CD4-positive, alpha-beta T cell treated with Interleukin-17A for 4 hours (primary cell): Measurements from ENCODE around the gene USP7.
"Not testable (repeated sequence)": the region's sequence is repeated elsewhere in the genome, so short reads cannot be mapped to it uniquely, and the experiment has no call there.

ENCODE experiments used
- DNase-seq: peaks from one replicate; pipeline ENCODE4 v3.0.0-alpha.2; 2020; ENCODE audit warnings: mixed read lengths

Gene USP7

DNA sequence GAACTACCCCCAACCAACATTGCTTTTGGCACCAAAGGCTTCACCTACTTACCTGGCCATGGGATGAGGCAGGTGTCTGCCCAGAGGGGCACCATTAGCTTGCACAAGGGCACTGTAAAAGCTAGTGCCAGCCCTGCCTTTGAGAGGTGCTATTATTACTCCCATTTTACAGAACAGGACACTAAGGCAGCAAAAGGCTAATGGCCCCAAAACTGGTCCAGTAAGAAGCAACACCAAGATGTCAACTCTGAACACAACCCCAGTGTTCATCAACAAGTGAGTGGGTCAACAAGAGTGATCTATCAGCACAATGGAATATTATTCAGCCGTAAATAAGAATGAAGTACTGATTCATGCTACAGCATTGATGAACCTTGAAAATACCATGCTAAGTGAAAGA is 7.7 kb upstream of the USP7 start:
- DNase-seq: no peak

DNA sequence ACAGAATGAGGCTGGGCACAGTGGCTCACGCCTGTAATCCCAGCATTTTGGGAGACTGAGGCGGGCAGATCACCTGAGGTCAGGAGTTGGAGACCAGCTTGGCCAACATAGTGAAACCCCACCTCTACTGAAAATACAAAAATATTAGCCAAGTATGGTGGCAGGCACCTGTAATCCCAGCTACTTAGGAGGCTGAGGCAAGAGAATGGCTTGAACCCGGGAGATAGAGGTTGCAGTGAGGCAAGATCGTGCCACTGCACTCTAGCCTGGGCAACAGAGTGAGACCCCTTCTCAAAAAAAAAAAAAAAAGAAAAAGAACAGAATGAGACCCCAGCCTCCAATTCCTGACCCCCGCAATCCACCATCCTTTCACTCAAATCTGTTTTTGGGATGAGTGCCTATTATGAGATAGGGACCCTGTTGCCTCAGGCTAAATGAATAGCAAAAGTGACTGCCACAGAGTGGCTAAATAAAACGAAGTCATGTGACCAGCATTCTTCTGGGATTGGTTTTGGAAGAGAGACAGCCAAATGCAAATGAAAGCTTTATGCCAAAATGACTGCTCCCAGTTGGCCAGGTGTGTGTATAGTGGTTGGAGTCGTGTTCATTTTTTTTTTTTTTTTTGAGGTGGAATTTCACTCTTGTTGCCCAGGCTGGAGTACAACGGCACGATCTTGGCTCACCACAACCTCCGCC is 5.6 kb upstream of the USP7 start:
- DNase-seq: not testable (repeated sequence)

DNA sequence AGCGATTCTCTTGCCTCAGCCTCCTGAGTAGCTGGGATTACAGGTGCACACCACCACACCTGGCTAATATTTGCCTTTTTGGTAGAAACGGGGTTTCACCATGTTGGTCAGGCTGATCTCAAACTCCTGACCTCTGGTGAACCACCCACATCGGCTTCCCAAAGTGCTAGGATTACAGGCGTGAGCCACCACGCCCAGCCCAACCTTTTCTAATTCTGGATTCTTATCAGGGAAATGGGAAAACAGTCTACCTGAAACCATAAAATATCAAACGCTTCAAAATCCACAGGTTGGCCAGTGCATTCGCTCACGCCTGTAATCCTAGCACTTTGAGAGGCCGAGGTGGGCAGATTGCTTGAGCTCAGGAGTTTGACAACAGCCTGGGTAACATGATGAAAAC is 4.3 kb upstream of the USP7 start:
- DNase-seq: not testable (repeated sequence)

DNA sequence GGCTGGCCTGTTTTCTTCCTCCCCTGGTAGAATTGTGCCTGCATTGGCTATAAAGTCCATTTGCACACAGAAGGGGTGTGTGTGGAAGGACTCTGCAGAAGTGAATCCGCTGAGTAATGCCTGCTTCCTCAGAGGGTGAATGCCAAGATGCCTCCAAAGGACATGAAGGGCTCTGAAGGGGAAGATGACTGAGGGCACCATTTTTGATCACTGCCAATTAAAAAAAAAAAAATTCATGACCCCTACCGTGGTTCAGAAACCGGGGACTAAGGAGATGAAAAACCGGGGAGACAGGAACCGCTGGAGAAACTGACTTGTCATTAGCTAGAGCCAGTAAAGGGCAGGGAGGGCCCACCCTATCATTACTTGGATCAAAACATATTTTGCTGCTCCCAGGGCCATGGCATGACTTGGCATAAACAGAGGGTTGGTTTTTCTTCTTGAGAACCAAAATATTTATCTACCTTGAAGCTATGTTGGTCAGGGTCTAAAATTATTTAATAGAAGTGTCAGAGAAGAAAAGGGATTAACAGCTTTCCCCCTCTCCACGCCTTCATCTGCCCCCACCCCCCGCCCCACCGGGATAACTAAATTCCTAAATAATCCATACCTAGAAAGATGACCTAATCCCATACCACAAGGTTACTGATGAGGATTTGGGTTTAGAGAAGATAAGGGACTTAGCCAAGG is 3.6 kb upstream of the USP7 start:
- no peak for DNase-seq

DNA sequence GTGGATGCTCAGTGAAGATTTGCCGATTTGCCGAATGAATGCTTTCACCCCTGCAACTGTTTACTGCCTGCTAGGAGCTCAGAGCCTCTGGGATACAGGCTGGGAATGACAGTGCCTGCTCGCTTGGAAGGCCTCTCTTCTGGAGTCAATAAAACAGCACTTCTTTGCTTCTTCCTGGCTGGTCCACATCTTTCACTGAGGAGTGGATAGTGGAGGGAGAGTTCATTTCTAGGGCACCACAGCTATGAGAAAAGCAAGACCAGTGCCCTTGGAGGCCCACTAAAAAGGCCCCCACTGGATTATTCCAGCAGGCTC is 3.1 kb upstream of the USP7 start:
- no peak for DNase-seq

DNA sequence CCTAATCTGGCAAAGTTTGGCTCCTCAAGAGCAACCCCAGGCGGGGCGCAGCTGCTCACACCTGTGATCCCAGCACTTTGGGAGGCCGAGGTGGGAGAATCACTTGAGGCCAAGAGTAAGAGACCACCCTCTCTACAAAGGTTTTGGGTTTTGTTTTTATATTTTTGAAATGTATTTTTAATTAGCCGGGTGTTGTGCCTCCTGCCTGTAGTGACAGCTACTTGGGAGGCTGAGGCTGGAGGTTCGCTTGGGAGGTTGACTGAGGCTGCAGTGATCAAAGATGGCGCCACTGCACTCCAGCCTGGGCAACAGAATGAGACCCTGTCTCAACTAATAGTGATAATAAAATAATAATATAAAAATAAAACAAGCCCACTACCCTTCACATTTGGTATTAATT is 756 bp upstream of the USP7 start:
- no peak for DNase-seq

DNA sequence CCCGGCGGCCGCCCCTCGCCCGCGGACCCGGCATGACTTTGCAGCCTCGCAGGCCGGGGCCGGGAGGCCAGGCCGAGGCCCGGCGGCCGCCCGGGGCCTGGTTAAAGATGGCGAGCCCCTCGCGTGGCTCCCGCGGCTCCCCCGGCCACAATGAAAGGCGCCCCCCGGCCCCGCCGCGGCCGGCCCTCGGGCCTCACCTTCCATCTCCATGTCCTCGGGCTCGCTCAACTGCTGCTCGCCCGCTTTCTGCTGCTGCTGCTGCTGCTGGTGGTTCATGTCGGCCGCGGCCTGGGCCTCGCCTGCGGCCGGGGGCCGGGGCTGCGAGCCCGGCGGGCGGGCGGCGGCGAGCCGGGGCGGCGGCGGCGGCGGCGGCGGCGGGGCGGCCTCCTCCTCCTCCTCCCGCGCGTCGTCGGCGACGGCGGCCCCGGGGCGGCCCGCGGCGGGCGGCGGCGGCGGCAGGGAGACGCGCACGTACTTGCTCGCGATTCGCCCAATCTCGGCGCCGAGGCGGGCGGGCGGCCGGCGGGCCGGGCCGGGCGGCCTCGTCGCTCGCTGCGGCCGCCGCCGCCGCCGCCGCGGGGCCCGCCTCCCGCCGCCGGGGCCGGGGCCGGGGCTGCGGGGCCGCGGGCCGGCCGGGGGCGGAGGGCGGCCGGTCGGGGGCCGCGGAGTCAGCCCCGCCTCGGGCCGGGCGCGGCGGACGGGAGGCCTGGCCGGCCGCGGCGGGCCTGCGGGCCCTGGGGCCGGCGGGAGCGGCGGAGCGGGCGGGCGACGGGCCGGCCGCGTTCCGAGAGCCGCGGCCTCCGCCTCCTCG is 491 bp downstream of the USP7 start:
- peak; percentile 38 for DNase-seq

DNA sequence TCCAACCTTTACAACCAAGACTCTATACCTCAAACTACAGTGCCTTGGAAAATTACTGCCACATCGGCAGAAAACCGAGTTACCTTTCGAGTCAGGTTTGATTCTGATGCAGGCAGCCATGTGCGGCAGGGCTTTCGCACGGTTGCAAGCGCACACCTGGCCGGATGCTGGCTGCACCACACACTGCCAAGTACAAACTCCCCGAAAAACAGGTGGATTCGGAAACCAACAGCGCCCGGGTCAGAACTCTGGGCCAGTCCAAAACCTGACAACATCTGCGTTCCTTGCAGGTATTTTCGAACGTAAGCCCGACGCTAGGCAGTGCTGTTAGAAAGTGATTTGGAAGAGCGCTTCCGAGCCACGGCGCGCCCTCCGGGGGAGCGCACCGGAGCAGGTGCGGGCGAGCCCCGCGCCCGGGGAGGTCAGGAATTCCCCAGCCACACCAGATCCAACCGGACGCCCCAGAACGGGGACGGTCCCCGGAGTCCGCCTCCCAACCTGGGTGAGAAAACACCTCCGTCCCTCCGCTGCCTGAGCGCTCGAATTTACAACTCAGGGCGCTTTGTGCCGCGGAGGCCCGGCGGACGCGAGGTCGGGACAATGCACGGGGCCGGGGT is 1.2 kb downstream of the USP7 start:
- peak; percentile 66 for DNase-seq

DNA sequence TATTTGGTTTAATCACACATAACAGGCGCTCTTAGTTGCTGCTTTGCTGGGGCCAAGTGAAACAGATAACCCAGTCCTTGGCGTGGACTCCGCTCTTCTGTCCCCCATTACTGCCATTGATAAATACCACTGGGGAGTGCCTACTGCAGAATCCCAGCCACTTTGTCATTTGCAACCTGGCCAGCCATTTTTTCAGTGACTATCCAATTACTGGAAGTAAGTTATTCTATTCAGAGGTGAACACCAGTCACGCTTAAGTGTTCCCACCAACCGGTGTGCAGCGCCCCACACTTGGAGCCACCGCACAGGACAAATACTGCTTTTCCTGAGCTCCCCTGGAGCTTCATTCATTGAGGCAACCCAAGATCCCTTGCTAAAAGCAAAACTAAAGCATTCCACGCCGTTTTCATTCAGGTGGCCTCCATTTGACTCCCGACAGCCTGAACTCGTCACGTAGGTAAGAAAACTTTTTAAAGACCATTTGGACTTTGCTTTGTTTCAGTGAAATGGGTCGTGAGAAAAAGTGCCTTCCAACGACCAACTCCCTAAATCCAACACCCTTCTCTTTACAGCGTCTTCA is 1.8 kb downstream of the USP7 start:
- DNase-seq: no peak

DNA sequence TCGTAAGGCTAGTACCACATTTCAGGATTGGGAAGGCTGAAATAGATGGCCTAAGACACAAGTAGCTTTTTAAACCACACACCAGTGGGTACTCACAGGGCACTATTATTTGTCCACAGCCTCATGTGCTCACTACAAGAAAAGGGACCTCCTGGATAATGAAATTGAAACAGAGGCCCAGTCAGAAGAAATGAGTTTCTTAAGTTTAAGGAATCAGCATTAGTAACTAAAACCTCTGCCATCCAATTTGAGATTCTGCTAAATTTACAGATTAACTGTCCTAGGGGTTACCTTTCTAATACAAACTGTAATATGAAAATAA is 3.0 kb downstream of the USP7 start:
- DNase-seq: no peak

DNA sequence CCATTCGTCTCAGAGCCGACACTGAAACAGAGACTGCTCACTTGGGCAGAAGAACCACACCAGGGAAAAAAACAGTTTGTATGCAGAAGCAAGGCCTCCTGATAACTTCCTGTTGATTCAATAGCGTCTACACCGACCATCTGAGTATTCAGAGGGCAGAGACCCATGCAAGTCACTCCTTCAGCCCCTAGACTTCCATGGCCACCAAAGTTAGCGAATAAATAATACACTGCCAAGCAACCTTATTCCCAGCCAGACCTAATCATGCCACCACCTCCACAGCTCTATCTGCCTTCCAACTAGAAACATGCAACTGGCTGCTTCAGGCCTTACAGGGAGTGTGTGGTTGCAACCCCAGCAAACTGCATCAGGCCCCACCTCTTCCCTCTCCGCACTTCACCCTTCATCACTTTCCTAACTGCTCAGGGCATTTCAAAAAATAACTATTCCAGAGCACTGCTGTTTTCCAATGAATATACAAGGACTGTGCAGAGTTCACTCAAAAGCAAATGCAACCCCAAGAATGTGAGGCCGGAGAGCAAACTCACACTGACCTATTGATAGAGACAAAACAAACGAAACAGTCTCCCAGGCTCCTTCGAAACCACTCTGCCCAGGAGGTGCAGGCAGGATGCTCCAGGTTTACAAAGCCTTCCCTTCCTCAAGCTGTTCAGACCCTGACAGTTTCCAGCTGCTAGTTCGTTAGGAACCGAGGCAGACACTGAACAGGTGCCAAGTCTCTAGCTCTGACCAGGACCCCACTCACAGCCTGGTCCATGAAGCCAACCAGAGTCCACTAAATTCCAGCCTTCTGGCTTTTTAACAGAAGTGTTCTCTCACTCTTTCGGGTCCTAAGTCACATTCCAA is 3.6 kb downstream of the USP7 start:
- DNase-seq: peak; percentile 40

DNA sequence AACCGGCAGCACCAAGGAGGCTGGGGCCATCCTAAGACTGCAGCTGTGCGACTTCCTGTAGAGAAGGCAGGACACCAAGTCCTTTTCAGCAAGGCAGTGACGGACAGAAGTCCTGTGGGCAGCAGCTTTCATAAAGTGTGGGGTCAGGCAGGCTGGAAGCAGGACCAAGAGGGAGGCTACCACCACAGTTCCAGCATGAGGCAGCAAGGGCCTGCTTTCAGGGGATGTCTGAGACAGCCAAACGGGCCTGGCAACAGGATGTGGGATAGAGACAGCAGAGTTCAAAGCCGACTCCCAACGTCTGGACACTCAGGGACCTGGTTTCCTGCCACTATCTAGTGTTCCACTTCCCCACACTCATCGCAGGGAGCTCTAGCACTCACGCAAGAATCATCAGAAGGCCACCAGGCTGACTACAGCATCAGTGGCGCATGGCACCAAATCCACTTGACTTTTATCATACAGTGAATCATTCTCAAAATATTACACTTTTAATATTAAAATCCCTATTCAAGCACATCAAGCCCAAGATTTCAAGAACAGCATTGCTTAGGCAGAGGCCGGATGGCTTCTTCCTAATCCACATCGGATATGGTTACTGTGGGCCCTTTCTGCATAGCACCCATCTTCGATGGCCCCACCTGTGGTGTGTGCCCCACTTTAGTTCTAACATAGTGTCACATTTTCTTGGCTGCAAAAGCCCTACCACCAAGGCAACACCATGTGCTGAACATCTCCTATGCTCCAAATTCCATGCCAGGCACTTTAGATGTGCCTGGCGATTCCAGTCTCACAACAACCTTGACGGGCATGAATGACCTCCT is 5.2 kb downstream of the USP7 start:
- peak; percentile 50 for DNase-seq

DNA sequence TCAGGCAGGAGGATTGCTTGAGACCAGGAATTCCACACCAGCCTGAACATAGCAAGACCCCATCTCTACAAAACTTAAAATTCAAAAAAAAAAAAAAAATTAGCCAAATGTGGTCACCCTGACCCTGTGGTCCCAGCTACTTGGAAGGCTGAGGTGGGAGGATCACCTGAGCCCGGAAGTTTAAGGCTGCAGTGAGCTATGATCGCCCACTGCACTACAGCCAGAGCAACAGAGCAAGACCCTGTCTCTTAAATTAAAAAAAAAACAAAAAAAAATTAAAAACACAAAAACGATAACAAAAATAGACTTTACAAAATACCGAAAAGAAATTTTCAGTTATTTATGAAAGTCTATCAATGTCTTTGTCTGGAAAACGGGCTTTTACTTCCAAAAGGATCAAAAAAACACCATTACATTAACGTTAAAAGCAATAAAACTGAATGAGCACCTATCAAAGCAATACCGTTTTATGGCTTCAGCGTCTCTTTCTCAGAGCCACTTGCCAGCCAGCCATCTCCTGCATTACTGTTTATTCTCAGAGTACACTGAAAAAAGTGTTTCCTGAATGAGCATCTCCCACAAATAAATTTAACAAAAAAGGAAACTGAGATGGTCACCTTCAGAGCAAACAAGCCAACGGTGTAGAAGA is 6.1 kb downstream of the USP7 start:
- no peak for DNase-seq

DNA sequence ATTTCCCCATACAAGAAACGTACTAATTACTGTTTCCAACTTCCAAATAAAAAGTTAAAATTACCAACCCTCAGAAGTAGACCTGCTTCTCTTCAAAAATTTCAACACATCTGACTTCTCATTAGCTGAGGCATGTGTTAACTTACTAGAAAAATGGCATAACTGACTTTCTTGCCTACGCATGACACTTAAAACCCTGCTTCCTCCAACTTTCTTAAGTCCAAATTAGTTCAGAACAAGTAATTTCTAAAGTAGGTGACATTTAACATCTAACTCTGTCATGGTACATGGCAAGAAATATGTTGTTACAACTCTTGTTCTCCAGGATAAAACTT is 6.7 kb downstream of the USP7 start:
- DNase-seq: no peak

DNA sequence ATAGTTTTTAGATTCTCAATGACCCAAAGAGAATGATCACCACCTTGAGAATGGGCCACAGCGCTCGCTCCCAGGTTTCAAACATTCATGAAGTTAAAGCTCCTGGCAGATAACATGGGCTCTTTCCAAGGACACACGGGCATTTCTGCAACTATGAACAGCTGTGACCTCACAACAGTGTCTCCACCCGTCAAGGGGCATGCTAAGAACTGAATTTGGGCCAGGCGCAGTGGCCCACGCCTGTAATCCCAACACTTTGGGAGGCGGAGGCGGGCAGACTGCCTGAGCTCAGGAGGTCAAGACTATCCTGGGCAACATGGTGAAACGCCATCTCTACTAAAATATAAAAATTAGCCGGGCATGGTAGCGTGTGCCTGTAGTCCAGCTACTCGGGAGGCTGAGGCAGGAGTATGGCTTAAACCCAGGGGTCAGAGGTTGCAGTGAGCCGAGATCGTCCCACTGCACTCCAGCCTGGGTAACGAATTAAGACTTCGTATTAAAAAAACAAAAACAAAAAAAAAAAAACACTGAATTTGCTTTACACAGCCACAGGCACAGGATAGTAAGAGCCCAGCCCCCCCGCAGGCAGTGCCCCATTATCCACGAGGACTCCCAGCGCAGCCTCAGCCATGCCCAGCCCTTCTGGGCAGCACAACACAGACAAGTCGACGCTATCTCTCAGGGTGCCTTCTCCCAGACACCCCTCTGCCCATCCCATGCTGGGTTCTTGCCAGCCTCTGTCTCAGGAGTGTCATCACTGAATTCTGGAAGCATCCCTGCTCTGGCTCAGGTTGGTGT is 7.2 kb downstream of the USP7 start:
- no peak for DNase-seq

DNA sequence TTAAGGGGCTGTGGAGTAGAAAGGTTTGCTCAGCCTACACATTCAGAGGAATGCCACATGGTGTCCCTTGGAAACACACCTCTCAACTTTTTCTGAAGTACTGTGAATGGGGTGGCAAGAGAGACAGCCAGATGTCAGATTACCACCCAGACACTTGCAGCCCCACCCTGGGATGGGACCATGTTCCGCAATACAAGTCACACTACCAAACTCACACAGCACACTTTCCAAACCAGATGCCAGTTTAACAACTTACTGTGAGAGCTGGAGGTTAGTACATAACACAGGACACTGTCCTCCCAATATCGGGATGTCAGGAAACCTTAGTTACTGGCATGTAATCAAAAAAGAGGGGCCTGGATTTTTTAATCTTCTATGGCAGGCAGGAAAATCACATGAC is 7.9 kb downstream of the USP7 start:
- DNase-seq: no peak

DNA sequence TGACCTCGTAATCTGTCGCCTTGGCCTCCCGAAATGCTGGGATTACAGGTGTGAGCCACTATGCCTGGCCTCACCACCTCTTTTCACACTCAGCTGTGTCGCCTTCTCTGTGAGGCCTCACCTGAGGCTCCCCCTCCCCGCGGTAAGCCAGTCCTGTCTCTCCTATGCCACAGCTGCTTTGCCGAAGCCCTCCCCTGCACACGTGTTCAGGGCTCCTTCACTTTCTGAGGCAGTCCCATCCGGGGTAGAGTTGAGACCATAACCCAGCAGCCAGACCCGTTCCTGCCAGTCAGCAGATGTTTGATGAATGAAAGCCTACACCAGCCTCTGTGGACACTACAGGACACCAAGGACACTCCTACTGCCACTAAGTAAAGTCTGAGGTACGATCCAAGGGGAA is 10.6 kb downstream of the USP7 start:
- no peak for DNase-seq

DNA sequence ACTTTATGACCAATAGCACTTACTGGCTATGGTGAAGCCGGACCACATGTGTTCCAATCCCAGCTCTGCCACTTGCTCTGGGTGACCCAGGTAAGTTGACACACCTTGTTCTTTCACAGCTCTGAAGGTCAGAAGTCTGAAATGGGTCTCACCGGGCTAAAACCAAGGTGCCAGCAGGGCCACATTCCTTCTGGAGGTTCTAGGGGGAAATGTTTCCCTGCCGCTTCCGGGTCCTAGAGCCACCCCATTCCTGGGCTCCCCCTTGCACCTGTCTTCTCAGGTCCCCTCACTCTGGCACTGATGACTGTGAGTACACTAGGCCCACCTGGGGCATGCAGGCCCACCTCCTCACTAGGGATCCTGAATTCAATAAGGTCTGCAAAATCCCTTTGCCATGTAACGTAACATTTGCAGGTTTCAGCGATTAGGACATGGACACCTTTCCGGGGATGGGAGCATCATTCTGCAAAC is 11.4 kb downstream of the USP7 start:
- DNase-seq: no peak

DNA sequence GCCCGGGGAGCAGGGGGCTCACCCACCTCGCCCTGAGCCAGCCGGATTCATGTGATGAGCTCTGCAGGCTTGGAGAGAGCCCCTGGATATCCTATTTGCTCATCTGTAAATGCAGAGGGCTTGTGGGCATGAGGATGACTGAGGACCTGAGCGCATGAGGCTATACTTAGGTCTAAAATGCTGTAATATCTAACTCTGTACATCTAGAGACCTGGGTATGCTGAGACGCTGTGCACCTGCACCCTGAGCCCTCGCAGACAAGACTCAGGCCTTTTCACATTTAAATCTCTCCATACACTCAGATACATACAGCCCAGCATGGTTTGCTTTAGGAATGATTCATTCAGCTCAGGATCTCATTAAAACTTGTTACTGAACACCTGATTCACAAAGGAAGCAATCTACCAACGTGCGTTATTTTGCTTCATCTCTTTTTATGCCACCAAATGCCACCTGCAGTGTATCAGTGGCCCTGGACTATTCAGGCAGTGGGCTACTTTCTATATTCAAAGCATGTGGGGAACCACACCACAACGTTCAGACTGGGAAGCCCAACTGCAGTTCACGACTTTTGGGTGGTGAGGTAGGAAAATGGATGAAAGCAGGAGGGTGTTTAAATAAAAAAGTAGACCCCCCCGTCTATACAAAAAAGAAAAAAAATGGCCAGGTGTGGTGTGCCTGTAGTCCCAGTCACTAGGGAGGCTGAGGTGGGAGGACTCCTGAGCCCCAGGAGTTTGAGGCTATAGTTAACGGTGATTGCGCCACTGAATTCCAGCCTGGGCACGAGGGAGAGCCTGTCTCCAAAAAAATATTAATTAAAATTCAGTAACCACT is 12.0 kb downstream of the USP7 start:
- no peak for DNase-seq
